Measurements from ENCODE around the gene KAT6B.

DNA sequence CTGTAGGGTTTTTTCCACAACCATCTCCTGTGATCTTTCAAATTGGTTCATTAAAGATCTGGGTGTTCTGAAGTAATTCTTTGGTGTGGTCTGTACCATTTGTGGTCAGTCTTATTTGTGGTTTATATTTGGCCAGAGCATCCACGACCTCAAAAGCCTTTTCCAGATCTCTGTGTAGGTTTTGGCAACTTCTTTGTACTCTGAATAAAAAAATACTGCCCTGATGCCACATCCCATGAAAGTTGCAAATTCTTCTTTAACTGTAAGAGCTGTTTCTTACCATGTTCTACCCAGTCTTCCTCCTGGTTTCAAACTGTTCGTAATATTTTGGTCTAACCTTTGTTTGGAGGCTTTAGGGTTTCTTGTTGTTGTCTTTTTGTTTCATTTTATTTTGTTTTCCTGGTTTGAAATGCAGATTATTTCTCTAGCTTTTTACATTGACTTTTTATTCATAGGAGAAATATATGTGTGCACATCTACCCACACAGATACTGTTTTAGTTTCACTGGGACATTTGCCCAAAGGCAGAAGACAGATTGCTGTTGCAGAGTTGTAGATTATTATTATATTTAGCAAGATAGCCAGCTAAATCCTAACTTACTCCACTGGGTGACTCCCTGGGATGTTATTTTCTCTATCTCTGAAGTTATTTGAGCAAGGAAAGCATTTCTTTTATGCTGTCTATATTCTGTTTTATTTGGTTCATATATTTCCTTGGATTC lies 161.8 kb downstream of the KAT6B start:
- no peak for TF ChIP-seq EP300 (IDR thresholded peaks at IDR 0.05)
- TF ChIP-seq, protein P1, sequence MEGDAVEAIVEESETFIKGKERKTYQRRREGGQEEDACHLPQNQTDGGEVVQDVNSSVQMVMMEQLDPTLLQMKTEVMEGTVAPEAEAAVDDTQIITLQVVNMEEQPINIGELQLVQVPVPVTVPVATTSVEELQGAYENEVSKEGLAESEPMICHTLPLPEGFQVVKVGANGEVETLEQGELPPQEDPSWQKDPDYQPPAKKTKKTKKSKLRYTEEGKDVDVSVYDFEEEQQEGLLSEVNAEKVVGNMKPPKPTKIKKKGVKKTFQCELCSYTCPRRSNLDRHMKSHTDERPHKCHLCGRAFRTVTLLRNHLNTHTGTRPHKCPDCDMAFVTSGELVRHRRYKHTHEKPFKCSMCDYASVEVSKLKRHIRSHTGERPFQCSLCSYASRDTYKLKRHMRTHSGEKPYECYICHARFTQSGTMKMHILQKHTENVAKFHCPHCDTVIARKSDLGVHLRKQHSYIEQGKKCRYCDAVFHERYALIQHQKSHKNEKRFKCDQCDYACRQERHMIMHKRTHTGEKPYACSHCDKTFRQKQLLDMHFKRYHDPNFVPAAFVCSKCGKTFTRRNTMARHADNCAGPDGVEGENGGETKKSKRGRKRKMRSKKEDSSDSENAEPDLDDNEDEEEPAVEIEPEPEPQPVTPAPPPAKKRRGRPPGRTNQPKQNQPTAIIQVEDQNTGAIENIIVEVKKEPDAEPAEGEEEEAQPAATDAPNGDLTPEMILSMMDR (IDR thresholded peaks at IDR 0.05), result no peak
- TF ChIP-seq POLR2A (IDR thresholded peaks at IDR 0.05), result no peak
